Neural cell (in vitro differentiated cells): ENCODE data around the gene SCTR. TPM values are rescaled to one million over a fixed set of nuclear protein-coding genes. Genes with fewer than 3 reads are reported as not detected.

Source experiments
- H2AFZ ChIP-seq: fragments of 200-600, 300-800 bp; sonication (generic), shearing (Covaris generic); 2 replicates; pipeline ENCODE4 v1.6.0; 2014; ENCODE audit warnings: low read depth, mild to moderate bottlenecking, antibody characterized with exemption, low read length, moderate library complexity
- H3F3A ChIP-seq: fragments of 200-600 bp; shearing (Covaris generic); 2 replicates; pipeline ENCODE4 v1.6.1; 2016; ENCODE audit warnings: mild to moderate bottlenecking, moderate library complexity, mixed read lengths, antibody characterized with exemption, low read length; ENCODE audit not compliant: insufficient read depth, poor library complexity, severe bottlenecking
- H3K27ac ChIP-seq: fragments of 200-600, 300-800 bp; sonication (generic), shearing (Covaris generic); 2 replicates; pipeline ENCODE4 v1.5.1; 2014; ENCODE audit warnings: mild to moderate bottlenecking, low read length, moderate library complexity
- H3K27me3 ChIP-seq: fragments of 300-800, 200-600 bp; sonication (generic), shearing (Covaris generic); 2 replicates; pipeline ENCODE4 v1.6.0; 2014; ENCODE audit warnings: mild to moderate bottlenecking, low read depth, low read length, moderate library complexity; ENCODE audit not compliant: insufficient read depth
- H3K36me3 ChIP-seq: fragments of 300-800, 200-600 bp; sonication (generic), shearing (Covaris generic); 2 replicates; pipeline ENCODE4 v1.5.1; 2014; ENCODE audit warnings: mild to moderate bottlenecking, antibody characterized with exemption, low read length, moderate library complexity; ENCODE audit not compliant: insufficient read depth
- H3K4me2 ChIP-seq: fragments of 300-800, 200-600 bp; sonication (generic), shearing (Covaris generic); 2 replicates; pipeline ENCODE4 v1.6.0; 2014; ENCODE audit warnings: mild to moderate bottlenecking, low read length
- H3K4me3 ChIP-seq: fragments of 300-800, 200-600 bp; sonication (generic), shearing (Covaris generic); 2 replicates; pipeline ENCODE4 v1.5.1; 2014; ENCODE audit warnings: mild to moderate bottlenecking, low read length, moderate library complexity
- H3K79me2 ChIP-seq: fragments of 200-600 bp; shearing (Covaris generic); replicated peaks from 2 replicates; pipeline ENCODE4 v1.6.0; 2014; ENCODE audit warnings: mild to moderate bottlenecking, low read length, moderate library complexity; ENCODE audit not compliant: insufficient read depth
- H3K9ac ChIP-seq: fragments of 300-800, 200-600 bp; sonication (generic), shearing (Covaris generic); 2 replicates; pipeline ENCODE4 v1.6.1; 2016; ENCODE audit warnings: mild to moderate bottlenecking, low read length, mixed read lengths
- H3K9me2 ChIP-seq: fragments of 200-600 bp; shearing (Covaris generic); 2 replicates; pipeline ENCODE4 v1.6.1; 2016; ENCODE audit warnings: mild to moderate bottlenecking, low read length, mixed read lengths; ENCODE audit not compliant: insufficient read depth
- H3K9me3 ChIP-seq: fragments of 200-600, 300-800 bp; sonication (generic), shearing (Covaris generic); 2 replicates; pipeline ENCODE4 v1.6.1; 2016; ENCODE audit warnings: mild to moderate bottlenecking, mixed run types, low read length, moderate library complexity, mixed read lengths
- H4K20me1 ChIP-seq: fragments of 200-600 bp; shearing (Covaris generic); 2 replicates; pipeline ENCODE4 v1.6.1; 2016; ENCODE audit warnings: mild to moderate bottlenecking, mixed run types; ENCODE audit not compliant: insufficient read depth
- CTCF ChIP-seq: fragments of 450-650 bp; IDR thresholded peaks from 2 replicates; pipeline ENCODE4 v1.5.1; 2014; ENCODE audit warnings: antibody characterized with exemption, mild to moderate bottlenecking, moderate library complexity; ENCODE audit not compliant: poor library complexity, severe bottlenecking
- EP300 ChIP-seq: fragments of 450-650 bp; conservative IDR thresholded peaks from 2 replicates; pipeline ENCODE4 v1.6.1; 2014; ENCODE audit warnings: antibody characterized with exemption, mild to moderate bottlenecking, moderate library complexity; ENCODE audit not compliant: poor library complexity, severe bottlenecking
- EZH2 ChIP-seq: fragments of 200-600, 300-800 bp; shearing (Covaris generic), sonication (generic); IDR thresholded peaks from 2 replicates; pipeline ENCODE4 v1.6.1; 2014; ENCODE audit warnings: antibody characterized with exemption, low read length, borderline replicate concordance, mild to moderate bottlenecking; ENCODE audit not compliant: insufficient read depth, poor library complexity, severe bottlenecking
- MXI1 ChIP-seq: fragments of 450-650 bp; conservative IDR thresholded peaks from 2 replicates; pipeline ENCODE4 v1.6.1; 2014; ENCODE audit warnings: antibody characterized with exemption, mild to moderate bottlenecking; ENCODE audit not compliant: poor library complexity, severe bottlenecking
- POLR2AphosphoS5 ChIP-seq: IDR thresholded peaks from 2 replicates; pipeline ENCODE4 v1.6.1; 2012
- RAD21 ChIP-seq: fragments of 450-650 bp; conservative IDR thresholded peaks from 2 replicates; pipeline ENCODE4 v1.6.1; 2014; ENCODE audit warnings: antibody characterized with exemption, mild to moderate bottlenecking, moderate library complexity
- REST ChIP-seq: IDR thresholded peaks from 2 replicates; pipeline ENCODE4 v1.6.1; 2012; ENCODE audit warnings: borderline replicate concordance
- SMC3 ChIP-seq: fragments of 450-650 bp; conservative IDR thresholded peaks from 2 replicates; pipeline ENCODE4 v1.6.1; 2014; ENCODE audit warnings: antibody characterized with exemption, mild to moderate bottlenecking, moderate library complexity; ENCODE audit not compliant: poor library complexity
- TAF1 ChIP-seq: IDR thresholded peaks from 2 replicates; pipeline ENCODE4 v1.6.1; 2012; ENCODE audit warnings: low read depth
- polyA plus RNA-seq: library from polyadenylated mRNA; depleted of rRNA; stranded (reverse); fragments of >200 nt; gene quantifications from 2 replicates; pipeline ENCODE4 v1.2.3, GENCODE V29; 2014

The SCTR gene
- polyA plus RNA-seq, 1 donor from 2014 or later = 0.12 TPM

- Histone ChIP-seq H2AFZ (no peak overlapping the region), H3K4me2 (no peak overlapping the region), H4K20me1 (no peaks in the 10 kb centered on the region), H3K27ac (no peak overlapping the region), H3K4me3 (no peak overlapping the region), H3K27me3 (no peaks in the 10 kb centered on the region), H3F3A (no peaks in the 10 kb centered on the region), H3K79me2 (no peaks in the 10 kb centered on the region), H3K36me3 (no peaks in the 10 kb centered on the region), H3K9me3 (no peaks in the 10 kb centered on the region), H3K9me2 (no peaks in the 10 kb centered on the region), H3K9ac (no peak overlapping the region)
- TF ChIP-seq EP300 = no peak
- no peak for TF ChIP-seq POLR2AphosphoS5
- TF ChIP-seq MXI1 = no peak
- no peak for TF ChIP-seq CTCF
- no peak for TF ChIP-seq TAF1
- TF ChIP-seq REST = no peak
- TF ChIP-seq RAD21 = no peak
- TF ChIP-seq EZH2 = no peak
- no peak for TF ChIP-seq SMC3
These were observed 28.3 kb downstream of the SCTR start for GRCh38 chr2:119495948-119496347.

GRCh38 chr2:119494163-119494790 lies 30.0 kb downstream of the SCTR start:
- TF ChIP-seq MXI1 = no peak
- TF ChIP-seq POLR2AphosphoS5 = no peak
- no peak for TF ChIP-seq EZH2
- no peak for TF ChIP-seq REST
- TF ChIP-seq RAD21 = no peak
- TF ChIP-seq EP300 = no peak
- no peak for TF ChIP-seq CTCF
- TF ChIP-seq TAF1 = no peak
- no peak for TF ChIP-seq SMC3
- H4K20me1 ChIP-seq = no peaks in the 10 kb centered on the region
- H2AFZ ChIP-seq = no peak overlapping the region
- no peaks in the 10 kb centered on the region for H3K36me3 ChIP-seq
- H3K9ac ChIP-seq = no peak overlapping the region
- H3K79me2 ChIP-seq = no peaks in the 10 kb centered on the region
- no peak overlapping the region for H3K4me3 ChIP-seq
- no peaks in the 10 kb centered on the region for H3K9me3 ChIP-seq
- H3K4me2 ChIP-seq = no peak overlapping the region
- no peaks in the 10 kb centered on the region for H3F3A ChIP-seq
- H3K27ac ChIP-seq = no peak overlapping the region
- no peaks in the 10 kb centered on the region for H3K9me2 ChIP-seq
- no peaks in the 10 kb centered on the region for H3K27me3 ChIP-seq
